Glomerular endothelial cell (primary cell): ENCODE data around the gene RAMACL. TPM values are rescaled to one million over a fixed set of nuclear protein-coding genes. Genes with fewer than 3 reads are reported as not detected.
"Not testable (repeated sequence)": the region's sequence is repeated elsewhere in the genome, so short reads cannot be mapped to it uniquely, and the experiment has no call there.

ENCODE experiments used
- DNase-seq: peaks from one replicate; pipeline ENCODE4 v3.0.0-alpha.2; 2011; ENCODE audit warnings: low read depth, low spot score; ENCODE audit errors: extremely low read depth
- total RNA-seq: library from RNA; depleted of rRNA; stranded (reverse); fragments of >200 nt; gene quantifications from 2 replicates; pipeline ENCODE4 v1.2.3, GENCODE V29; 2015

The RAMACL gene
- total RNA-seq, 1 donor from 2014 or later = 7.8 TPM

GRCh38 chr6:166539011-166539385, 47.5 kb downstream of the RAMACL start:
- DNase-seq = not testable (repeated sequence)

- DNase-seq = no peak
These were observed 48.0 kb downstream of the RAMACL start for GRCh38 chr6:166538297-166539010.

- DNase-seq = no peak
These were observed 51.6 kb downstream of the RAMACL start for GRCh38 chr6:166534658-166535406.

- no peak for DNase-seq
These were observed 53.2 kb downstream of the RAMACL start for GRCh38 chr6:166533205-166533824.

Other genes starting within 250 kb of the RAMACL start
- gene SFT2D1, start 244.1 kb downstream of the RAMACL start, total RNA-seq = 28.0 and 34.4 TPM in 2 replicates
- 19.2 and 28.1 TPM in 2 replicates for gene MPC1, start 203.7 kb downstream of the RAMACL start, total RNA-seq
- gene RPS6KA2, start 40.6 kb upstream of the RAMACL start, total RNA-seq = 102 and 249 TPM in 2 replicates